Measurements from ENCODE around the gene LCE1A.

LCE1A gene

DNA sequence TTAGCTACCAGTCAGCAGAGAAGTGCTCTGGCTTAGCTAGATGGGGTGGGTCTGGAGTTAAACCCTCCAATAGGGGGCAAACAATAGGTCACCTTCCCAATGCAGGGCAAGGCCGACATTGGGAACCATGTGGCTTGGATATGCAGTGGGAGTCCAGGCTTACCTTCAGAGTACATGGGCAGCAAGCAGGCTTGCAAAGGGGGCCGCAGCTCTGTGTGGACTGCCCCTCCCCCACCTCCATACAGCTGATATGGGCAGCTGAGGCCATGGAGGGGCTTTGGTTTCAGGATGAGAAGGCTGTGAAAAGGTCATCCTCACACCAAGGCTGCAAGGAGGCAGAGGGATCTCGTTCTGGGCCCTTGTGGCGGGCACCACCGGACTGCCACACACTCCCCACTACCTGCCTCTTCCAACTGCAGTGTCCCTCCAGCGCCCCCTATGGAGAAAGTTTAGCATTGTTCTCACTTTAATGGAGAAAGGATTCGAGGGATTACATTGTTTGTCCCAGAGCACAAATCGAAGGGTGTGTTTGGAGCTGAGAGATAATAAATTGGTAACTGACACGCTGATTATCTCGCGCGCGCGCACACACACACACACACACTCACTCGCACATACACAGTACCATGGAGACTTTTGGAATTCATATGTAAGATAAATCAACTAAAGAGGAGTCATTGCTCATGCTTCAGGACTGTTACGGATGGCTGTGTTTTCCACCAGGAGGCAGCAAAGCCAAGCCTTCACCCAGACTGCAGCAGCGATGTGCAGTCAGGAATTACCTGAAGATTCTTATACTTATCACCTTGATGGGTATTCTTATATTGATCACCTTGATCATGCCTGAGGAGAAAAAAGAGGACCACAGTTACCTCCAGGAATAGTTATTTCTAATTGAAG lies 43.8 kb downstream of the LCE1A start:
- DNase-seq (ENCODE audit: low read depth): no peak

DNA sequence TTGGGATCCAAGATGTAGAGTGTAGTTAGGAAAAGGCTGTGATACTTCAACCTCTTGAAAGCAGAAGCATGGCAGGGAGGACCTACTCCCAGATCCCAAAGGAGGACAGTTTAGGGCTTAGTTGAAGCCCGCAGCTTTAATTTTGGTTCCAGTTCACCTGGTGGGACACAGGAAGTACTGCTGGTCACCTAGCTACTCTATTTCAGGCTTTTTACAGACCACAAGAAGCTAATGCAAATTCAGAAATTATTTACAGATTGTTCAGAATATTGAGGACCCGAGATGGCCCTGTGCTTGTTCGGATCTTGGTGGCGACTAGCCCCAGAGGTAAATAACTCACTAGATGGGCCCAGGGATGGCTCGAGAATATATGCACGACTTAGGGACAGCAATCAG lies 44.5 kb downstream of the LCE1A start:
- no peak for DNase-seq (ENCODE audit: low read depth)

DNA sequence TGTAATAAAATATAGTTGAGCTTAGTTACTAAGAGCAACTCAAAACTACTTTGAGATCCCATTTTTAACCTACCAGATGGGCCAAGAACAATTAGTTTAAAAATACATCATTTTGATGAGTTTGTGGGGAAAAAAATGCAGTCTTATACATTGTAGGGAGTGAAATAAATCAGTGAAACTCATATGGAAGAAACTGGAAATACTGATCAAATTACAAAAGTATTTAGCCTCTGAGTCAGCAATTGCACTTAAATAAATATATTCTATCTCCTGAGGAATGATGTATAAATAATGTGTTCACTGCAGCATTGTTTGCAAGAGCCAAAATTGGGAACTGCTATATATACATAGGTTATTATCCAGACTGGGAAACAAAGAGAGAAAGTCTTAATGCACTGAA lies 46.2 kb downstream of the LCE1A start:
- DNase-seq (ENCODE audit: low read depth): no peak

DNA sequence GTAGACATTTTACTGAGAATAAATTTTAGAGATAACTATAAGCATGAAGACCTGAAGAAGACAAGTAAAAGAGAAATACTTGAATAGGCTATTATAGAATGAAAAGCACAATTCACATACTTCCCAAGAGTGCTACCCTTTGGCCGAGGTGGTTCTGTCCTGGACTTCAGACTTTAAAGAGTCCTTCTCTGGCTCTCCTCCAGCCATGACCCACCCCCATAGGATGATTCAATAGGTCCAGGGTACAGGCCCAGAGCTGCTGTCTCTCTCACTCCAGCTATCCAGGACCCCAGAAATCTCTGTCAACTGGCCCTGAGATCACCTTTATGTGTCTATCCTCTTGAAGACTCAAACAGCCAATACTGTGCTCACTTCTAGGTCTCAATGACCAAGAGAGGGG lies 49.6 kb downstream of the LCE1A start:
- DNase-seq (ENCODE audit: low read depth): no peak
